Fibroblast of lung (primary cell): ENCODE measurements around the gene GUCA1C. TPM values are rescaled to one million over a fixed set of nuclear protein-coding genes. Genes with fewer than 3 reads are reported as not detected.

Experiments used
- DNase-seq, 2 donors: peaks; one replicate each; pipeline versions ENCODE4 v3.0.0 to v3.0.0-alpha.2; 2010; ENCODE audit warnings: low read depth in 2 of 2
- H2AFZ ChIP-seq: 2 replicates; pipeline ENCODE4 v1.5.1; 2012; ENCODE audit warnings: low read length, control low read depth, inconsistent platforms
- H3K27ac ChIP-seq: 2 replicates; pipeline ENCODE4 v1.5.1; 2011; ENCODE audit warnings: low read length, control low read depth; ENCODE audit not compliant: insufficient read depth
- H3K27me3 ChIP-seq: 2 replicates; pipeline ENCODE4 v1.5.1; 2011; ENCODE audit warnings: mild to moderate bottlenecking, low read length; ENCODE audit not compliant: control insufficient read depth, insufficient read depth
- H3K36me3 ChIP-seq: 2 replicates; pipeline ENCODE4 v1.5.1; 2011; ENCODE audit warnings: low read length; ENCODE audit not compliant: control insufficient read depth, insufficient read depth
- H3K4me1 ChIP-seq: 2 replicates; pipeline ENCODE4 v1.5.1; 2011; ENCODE audit warnings: low read length; ENCODE audit not compliant: control insufficient read depth, insufficient read depth; ENCODE audit errors: extremely low read depth
- H3K4me2 ChIP-seq: 2 replicates; pipeline ENCODE4 v1.5.1; 2011; ENCODE audit warnings: low read length, control low read depth; ENCODE audit not compliant: insufficient read depth; ENCODE audit errors: extremely low read depth
- H3K4me3 ChIP-seq, 4 experiments: fragments of 200-600 bp in 1 of 4; sonication (generic) in 1 of 4; replicated peaks in 1 of 4; 2 replicates each; pipeline ENCODE4 v1.5.1; 2011 to 2016; ENCODE audit warnings: low read length in 4 of 4, low read depth in 3 of 4, mild to moderate bottlenecking in 3 of 4, control low read depth in 2 of 4, inconsistent platforms in 1 of 4, mixed read lengths in 1 of 4; ENCODE audit not compliant: insufficient read depth in 1 of 4; ENCODE audit errors: control extremely low read depth in 1 of 4
- H3K79me2 ChIP-seq: 2 replicates; pipeline ENCODE4 v1.5.1; 2012; ENCODE audit warnings: mild to moderate bottlenecking, low read length, inconsistent platforms; ENCODE audit not compliant: control insufficient read depth, insufficient read depth
- H3K9ac ChIP-seq: 2 replicates; pipeline ENCODE4 v1.5.1; 2011; ENCODE audit warnings: mild to moderate bottlenecking, low read length, control low read depth; ENCODE audit not compliant: insufficient read depth
- H3K9me3 ChIP-seq: 2 replicates; pipeline ENCODE4 v1.5.1; 2012; ENCODE audit warnings: low read depth, low read length; ENCODE audit not compliant: control insufficient read depth, insufficient read depth
- H4K20me1 ChIP-seq: 2 replicates; pipeline ENCODE4 v1.5.1; 2011; ENCODE audit warnings: low read length; ENCODE audit not compliant: control insufficient read depth, insufficient read depth; ENCODE audit errors: extremely low read depth
- EZH2 ChIP-seq: IDR thresholded peaks from 2 replicates; pipeline ENCODE4 v1.5.1; 2012; ENCODE audit warnings: low read length, control low read depth, mild to moderate bottlenecking; ENCODE audit errors: missing control alignments
- polyA plus RNA-seq, 2 donors: library from polyadenylated mRNA; depleted of rRNA in 1 of 2; stranded (reverse) in 1 of 2; unstranded in 1 of 2; fragments of >200 nt; gene quantifications; 2 replicates each; pipeline ENCODE4 v1.2.1, GENCODE V29; 2011 to 2012; ENCODE audit warnings: missing spikeins in 1 of 2
- total RNA-seq: library from RNA; depleted of rRNA; stranded (reverse); fragments of >200 nt; gene quantifications from 2 replicates; pipeline ENCODE4 v1.2.1, GENCODE V29; 2014
- TF ChIP-seq, protein P1 (sequence below), 2 donors: IDR thresholded peaks in 1 of 2; conservative IDR thresholded peaks in 1 of 2; 1 replicate in 1 of 2; 2 replicates in 1 of 2; pipeline ENCODE4 v1.5.1; 2011 to 2012; ENCODE audit warnings: low read length in 2 of 2, control low read depth in 1 of 2, inconsistent platforms in 1 of 2, low read depth in 1 of 2, mild to moderate bottlenecking in 1 of 2

GUCA1C gene
- total and polyA plus RNA-seq, 2 donors (not counting 1 experiment from before 2014, with no cell fraction given), result not detected

DNA sequence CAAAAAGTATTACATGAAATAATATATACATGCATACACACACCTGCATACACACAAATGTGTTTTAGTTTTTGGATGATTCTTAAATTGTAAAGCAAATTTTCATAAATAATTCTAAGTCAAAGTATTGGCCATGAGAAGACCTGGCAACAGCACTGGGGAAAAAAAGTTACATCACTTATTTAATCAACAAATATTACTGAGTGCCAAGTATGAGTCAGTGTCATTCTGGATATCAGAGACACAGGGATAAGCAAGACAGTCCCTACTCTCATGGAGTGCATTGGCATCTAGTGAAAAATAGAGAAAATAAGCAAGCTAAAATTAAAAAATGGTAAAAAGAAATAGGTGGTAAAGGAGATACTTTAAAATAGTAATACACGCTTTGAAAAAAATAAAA lies 29.4 kb upstream of the GUCA1C start:
- Histone ChIP-seq H3K4me2 (no peak overlapping the region), H3K27me3 (no peaks in the 10 kb centered on the region), H3K9me3 (no peaks in the 10 kb centered on the region), H2AFZ (no peak overlapping the region), H3K79me2 (no peaks in the 10 kb centered on the region), H3K27ac (no peak overlapping the region), H4K20me1 (no peaks in the 10 kb centered on the region), H3K9ac (no peak overlapping the region), H3K4me3 (no peak overlapping the region), H3K36me3 (no peaks in the 10 kb centered on the region), H3K4me1 (no peaks in the 10 kb centered on the region)
- DNase-seq, result no peak
- TF ChIP-seq EZH2, result no peak
- TF ChIP-seq, protein P1, sequence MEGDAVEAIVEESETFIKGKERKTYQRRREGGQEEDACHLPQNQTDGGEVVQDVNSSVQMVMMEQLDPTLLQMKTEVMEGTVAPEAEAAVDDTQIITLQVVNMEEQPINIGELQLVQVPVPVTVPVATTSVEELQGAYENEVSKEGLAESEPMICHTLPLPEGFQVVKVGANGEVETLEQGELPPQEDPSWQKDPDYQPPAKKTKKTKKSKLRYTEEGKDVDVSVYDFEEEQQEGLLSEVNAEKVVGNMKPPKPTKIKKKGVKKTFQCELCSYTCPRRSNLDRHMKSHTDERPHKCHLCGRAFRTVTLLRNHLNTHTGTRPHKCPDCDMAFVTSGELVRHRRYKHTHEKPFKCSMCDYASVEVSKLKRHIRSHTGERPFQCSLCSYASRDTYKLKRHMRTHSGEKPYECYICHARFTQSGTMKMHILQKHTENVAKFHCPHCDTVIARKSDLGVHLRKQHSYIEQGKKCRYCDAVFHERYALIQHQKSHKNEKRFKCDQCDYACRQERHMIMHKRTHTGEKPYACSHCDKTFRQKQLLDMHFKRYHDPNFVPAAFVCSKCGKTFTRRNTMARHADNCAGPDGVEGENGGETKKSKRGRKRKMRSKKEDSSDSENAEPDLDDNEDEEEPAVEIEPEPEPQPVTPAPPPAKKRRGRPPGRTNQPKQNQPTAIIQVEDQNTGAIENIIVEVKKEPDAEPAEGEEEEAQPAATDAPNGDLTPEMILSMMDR (conservative IDR thresholded peaks at IDR 0.05 in 1 of 2, IDR thresholded peaks at IDR 0.05 in 1 of 2; ENCODE audit: low read depth in 1 of 2, low read length in 2 of 2), result no peak

DNA sequence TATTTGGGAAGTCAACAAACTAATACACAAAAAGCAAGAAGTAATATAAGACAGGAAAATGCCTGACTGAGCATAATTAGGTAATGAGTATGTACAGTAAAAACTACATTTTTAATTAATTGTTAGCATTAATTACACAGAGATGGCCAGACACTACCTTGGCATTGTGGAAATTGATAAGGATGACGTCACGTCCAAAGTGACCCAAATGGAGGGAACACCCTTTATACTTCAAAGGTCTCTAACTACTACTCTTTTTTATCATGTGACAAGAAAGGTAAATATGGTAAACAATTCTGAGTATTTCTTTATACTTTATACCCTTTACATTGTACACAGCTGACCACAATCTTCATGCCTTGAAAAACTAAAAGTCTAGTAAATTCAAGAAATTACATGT lies 22.4 kb upstream of the GUCA1C start:
- Histone ChIP-seq H3K79me2 (no peaks in the 10 kb centered on the region), H3K9ac (no peak overlapping the region), H2AFZ (no peak overlapping the region), H3K36me3 (no peaks in the 10 kb centered on the region), H3K4me1 (no peaks in the 10 kb centered on the region), H4K20me1 (no peaks in the 10 kb centered on the region), H3K4me2 (no peak overlapping the region), H3K27ac (no peak overlapping the region), H3K4me3 (no peak overlapping the region), H3K9me3 (no peaks in the 10 kb centered on the region), H3K27me3 (no peaks in the 10 kb centered on the region)
- DNase-seq, result no peak
- TF ChIP-seq, protein P1 (conservative IDR thresholded peaks at IDR 0.05 in 1 of 2, IDR thresholded peaks at IDR 0.05 in 1 of 2; ENCODE audit: low read depth in 1 of 2, low read length in 2 of 2), result no peak
- no peak for TF ChIP-seq EZH2

DNA sequence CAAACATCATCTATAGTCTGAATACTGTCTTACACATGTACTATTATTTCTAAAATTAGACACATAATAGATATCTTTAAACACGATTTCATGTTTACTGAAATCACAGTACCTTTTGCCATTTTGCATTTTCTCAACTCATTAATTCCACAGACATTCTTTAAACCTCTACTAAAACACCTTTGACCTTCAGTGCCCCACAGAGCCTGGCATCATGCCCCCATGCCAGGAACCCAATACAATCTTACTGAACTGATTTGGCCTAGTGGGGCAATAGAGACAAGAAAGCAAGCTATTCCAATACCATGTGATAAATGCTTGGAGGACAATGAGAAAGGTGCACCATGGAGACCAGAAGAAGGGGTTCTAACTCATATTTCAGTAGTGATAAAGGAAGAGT lies 19.3 kb upstream of the GUCA1C start:
- H2AFZ ChIP-seq, result no peak overlapping the region
- H3K4me1 ChIP-seq, result no peaks in the 10 kb centered on the region
- H4K20me1 ChIP-seq, result no peaks in the 10 kb centered on the region
- no peak overlapping the region for H3K4me2 ChIP-seq
- TF ChIP-seq, protein P1 (conservative IDR thresholded peaks at IDR 0.05 in 1 of 2, IDR thresholded peaks at IDR 0.05 in 1 of 2; ENCODE audit: low read depth in 1 of 2, low read length in 2 of 2), result no peak
- TF ChIP-seq EZH2, result no peak
- H3K9ac ChIP-seq, result no peak overlapping the region
- H3K4me3 ChIP-seq, result no peak overlapping the region
- H3K79me2 ChIP-seq, result no peaks in the 10 kb centered on the region
- H3K27ac ChIP-seq, result no peak overlapping the region
- H3K36me3 ChIP-seq, result no peaks in the 10 kb centered on the region
- no peaks in the 10 kb centered on the region for H3K27me3 ChIP-seq
- no peaks in the 10 kb centered on the region for H3K9me3 ChIP-seq
- no peak for DNase-seq
